GM18858 (cell line): ENCODE results near the gene TOPAZ1.

Source experiments
- ATAC-seq: cut with Tn5 transposase; IDR thresholded peaks from one replicate; pipeline ENCODE4 v1.9.1; 2021; ENCODE audit not compliant: unreplicated experiment

TOPAZ1 gene

DNA sequence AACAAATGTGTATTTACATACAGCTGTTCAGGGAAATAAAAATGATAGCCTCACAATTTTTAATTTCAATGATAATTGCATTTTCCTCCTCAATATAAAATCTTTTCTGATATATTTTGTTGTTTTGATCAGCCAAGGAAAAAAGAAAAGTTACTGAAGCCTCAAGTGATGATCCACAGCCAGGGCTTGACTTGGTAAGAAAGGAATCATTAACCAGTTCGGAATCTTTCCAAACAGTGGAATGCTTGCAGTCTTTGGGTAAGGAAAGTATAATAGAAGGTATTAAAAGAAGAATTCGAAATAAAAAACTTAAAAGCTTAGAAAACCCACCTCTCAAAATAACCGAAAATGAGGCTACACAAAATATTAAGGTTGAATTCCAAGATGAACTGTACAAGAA lies 1.0 kb downstream of the TOPAZ1 start:
- ATAC-seq, result no peak

DNA sequence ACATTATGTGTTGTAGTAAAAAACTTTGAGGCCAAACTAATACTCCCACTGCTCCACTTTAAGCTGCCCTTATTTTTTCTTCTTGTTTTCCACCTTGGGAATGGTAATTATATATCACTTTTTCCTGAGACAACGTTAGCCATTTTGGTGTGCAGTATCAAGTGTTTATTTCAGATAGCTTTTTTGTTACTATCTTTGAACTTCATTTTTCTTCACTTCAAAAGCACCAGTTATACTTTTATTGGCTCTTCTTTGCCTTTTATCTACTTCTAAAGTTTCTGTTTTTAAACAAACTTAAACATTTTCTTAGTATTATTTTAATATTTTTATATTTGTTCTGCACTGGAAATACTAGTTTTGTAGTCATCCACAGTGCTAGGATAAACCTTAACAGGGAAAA lies 6.5 kb downstream of the TOPAZ1 start:
- ATAC-seq, result no peak

DNA sequence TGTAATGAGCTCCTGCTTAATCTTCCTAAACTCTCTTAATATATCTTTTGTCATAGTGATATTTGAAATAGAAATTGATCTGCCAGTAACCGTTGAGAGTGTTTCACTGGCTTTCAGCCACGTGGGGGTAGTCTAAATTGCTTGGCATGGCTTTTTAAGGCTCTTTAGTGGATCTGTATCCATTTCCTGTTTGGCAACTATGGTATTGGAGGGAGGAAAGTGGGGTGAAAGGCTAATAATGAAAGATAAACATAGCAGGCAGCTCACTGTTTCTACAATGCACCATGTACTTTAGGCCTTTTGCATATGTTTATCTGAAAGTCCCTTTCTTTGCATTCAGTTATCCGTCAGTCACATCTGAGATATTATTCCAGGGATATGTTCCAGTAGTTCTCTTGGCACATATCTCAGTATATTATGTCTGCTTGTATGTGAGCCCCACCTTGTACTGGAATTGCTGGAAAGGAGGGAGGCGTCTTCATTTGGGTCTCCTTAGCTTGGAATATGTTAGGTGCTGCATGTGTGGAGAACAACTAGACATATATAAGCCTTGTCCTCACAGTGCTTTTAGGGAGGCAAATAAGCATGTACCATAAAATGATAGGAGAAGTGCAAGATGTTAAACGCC lies 10.8 kb downstream of the TOPAZ1 start:
- ATAC-seq, result no peak

DNA sequence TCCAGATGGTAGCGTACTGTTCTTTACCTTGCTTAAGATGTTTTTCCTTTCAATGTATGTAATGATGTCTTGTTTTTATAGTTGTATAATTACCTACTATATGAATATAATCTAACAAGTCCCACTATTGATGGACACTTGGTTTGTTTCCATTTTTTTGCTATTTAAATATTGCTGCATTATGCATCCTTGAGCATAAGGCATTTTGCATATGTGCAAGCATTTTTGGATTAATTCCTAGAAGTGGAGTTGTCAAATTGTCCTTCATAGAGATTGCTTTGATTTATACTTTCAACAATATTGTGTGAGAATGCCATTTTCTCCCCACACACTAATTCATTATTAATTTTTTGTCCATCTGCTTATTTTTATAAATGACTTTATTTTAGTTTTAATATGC lies 17.7 kb downstream of the TOPAZ1 start:
- ATAC-seq, result no peak

DNA sequence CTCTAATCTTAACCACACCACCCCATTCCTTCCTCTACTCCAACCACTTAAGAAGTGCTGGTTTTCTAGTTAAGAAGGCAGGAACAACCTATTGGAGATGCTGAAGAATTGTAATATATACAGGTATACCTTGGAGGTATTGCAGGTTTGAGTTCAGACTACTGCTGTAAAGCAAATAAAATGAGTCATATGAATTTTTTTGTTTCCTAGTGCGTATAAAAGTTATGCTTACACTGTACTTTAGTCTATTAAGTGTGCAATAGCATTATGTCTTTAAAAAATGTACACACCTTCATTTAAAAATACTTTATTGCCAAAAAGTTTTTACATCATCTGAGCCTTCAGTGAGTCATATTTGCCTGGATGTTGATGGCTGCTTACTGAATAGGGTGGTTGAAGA lies 22.5 kb downstream of the TOPAZ1 start:
- no peak for ATAC-seq

DNA sequence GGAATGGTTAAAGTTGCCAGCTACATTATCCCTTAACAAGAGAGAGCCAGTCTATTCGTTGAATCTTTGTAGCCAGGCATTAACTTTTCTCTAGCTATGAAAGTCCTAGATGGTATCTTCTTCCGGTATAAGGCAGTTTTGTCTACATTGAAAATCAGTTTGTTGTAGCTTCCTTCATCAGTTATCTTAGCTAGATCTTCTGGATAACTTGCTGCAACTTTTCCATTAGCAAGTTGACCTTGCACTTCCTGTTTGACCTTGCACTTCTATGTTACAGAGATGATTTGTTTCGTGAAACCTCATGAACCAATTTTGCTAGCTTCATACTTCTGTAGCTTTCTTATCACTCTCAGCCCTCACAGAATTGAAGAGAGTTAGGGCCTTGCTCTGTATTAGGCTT lies 24.1 kb downstream of the TOPAZ1 start:
- ATAC-seq, result no peak

DNA sequence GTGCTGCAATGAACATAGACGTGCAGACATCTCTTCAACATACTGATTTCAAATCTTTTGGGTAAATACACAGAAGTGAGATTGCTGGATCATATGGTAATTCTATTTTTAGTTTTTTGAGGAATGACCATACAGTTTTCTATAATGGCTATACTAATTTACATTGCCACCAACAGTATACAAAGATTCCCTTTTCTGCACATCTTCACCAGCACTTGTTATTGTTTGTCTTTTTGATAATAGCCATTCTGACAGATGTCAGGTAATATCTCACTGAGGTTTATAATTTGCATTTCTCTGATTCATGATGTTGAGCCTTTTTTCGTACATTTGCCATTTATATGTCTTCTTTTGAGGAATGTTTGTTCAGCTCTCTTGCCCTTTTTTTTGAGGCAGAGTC lies 30.5 kb downstream of the TOPAZ1 start:
- ATAC-seq, result no peak

DNA sequence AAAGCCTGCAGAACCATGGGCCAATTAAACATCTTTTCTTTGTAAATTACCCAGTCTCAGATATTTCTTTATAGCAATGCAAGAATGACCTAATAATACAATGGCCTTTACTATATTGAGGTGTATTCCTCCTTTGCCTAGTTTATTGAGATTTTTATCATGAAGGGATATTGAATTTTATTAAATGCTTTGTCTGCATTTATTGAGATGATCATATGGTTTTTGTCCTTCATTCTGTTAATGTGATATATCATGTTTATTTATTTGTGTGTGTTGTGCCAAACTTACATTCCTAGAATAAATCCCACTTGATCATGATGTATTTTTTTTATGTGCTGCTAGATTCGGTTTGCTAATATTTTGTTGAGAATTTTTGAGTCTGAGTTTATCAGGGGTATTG lies 36.2 kb downstream of the TOPAZ1 start:
- no peak for ATAC-seq

DNA sequence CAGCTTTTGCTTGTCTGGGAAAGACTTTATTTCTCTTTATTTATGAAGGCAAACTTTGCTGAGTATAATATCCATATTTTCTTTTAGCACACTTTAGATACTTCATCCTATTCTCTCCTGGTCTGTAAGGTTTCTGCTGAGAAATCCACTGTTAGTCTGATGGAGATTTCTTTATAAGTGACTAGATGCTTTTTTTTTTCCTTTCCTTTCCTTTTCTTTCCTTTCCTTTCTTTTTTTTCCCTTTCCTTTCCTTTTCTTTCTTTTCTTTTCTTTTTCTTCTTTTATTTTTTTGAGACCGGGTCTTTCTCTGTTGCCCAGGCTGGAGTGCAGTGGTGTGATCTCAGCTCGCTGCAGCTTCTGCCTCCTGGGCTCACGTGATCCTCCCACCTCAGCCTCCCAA lies 38.4 kb downstream of the TOPAZ1 start:
- no peak for ATAC-seq

DNA sequence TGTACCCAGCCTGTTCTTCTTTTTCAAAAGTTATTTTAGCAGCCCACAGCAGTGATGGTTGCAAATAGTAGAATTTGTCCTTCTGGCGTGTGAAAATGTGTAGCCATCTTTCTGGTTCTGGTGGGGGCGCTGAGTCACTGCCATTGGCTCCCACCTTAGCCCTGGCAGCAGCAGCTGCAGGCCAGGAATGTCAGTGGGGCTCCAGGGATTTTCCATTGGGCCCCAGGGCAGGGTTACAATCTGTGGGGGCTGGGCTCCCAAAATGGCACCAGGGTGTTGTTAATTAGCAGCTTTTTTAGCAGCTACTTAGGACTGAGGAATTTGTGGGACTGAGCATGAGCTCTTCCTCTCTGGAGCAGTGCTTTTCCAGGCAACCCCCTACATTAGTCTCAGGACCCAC lies 38.9 kb downstream of the TOPAZ1 start:
- ATAC-seq, result no peak

DNA sequence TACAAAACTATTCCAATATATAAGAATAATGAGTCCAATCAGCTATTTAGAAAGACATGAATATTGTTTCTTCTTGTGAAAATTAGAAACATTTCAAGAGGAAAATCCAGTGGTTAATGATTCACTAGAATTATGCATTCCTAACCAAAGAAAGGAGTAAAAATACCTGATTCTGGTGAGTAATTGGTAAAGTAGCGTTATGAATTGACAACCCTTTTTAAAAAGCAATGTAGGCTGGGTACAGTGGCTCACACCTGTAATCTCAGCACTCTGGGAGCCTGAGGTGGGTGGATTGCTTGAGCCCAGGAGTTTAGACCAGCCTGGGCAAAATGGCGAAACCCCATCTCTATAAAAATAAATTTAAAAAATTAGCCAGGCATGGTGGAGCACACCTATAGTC lies 43.3 kb downstream of the TOPAZ1 start:
- no peak for ATAC-seq

DNA sequence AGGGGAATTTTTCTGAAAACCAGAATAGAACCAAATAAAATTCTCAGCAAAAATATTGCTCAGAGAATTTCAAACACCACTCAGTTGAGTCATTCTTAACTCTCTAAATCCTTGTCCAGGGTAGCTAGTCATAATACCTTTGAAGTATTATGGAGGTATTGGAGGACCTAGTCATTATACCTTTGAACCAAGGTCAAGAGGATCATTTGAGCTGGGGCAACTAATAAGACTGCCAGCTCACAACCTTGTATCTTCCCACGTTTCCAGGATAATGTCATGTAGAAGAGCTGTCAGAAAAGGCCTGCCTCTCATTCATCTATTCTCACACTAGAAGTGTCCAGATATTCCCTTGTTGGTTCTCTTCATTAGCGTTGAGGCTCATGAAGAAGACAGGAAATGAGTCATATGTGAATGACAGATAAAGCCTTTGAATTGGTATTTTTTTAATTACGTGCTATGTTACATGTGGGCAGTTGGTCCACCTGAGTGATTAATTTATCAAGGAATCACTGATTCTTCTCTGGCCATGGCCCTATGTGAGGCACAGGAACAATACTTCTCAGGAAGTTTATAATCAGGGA lies 48.3 kb downstream of the TOPAZ1 start:
- no peak for ATAC-seq

DNA sequence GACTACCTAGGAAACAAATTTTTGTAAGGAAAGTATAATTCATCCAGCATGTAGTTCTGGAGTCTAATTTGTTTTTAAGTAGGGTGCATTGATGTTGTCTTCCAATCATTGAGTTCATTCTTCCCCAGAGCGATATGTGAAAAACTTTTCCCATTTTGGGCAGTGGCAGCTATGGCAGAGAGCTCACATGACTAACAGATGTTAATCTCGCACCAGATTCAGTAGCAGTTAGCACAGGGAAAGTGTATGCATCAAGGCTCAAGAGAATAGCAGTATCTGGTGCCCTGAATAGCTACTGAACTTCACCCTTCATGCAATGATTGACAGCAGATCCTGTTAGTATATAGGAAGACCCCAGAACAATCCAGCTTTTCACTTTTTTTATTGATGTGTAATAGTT lies 50.6 kb downstream of the TOPAZ1 start:
- no peak for ATAC-seq

DNA sequence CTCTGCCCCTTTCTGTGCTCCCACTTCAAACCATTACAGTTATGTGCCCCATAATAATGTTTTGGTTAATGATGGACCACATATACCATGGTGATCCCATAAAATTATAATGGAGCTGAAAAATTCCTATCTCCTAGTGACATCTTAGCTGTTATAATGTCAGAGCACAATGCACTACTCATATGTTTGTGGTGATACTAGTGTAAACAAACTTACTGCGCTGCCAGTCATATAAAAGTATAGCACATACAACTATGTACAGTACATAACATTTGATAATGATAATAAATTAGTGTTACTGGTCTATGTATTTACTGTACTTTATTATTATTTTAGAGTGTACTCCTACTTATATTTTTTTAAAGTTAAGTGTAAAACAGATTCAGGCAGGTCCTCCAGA lies 51.3 kb downstream of the TOPAZ1 start:
- no peak for ATAC-seq

DNA sequence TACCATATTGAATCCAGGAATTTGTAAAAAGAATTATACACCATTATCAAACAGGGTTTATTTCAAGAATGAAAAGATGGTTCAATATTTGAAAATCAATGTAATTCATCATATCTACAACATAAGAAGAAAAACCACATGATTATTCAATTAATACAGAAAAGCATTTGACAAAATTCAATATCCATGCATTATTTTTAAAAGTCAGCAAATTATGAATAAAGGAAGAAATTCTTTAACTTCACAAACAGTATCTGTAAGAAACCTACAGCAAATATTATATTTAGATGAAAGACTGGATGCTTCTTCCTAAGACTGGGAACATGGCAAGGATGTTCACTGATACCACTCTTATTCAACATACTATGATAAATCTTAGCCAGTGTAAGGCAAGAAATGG lies 55.6 kb downstream of the TOPAZ1 start:
- no peak for ATAC-seq

DNA sequence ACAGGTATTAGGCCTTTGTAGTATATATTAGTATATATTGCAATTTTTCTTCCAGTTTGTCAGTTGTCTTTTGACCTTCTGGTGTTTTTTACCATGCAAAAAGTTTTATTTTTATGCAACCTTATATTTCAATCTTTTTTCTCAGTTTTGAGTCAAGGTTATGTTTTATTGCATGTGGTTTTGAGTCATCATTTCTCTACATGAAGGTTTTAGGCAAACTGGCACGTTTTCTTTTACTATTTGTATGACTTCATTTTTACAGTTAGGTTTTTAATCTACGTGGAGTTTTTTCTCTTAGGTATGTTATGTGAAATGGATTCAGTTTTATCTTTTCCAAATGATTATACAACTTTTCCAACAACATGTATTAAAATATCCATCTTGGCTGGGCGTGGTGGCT lies 60.1 kb downstream of the TOPAZ1 start:
- no peak for ATAC-seq

DNA sequence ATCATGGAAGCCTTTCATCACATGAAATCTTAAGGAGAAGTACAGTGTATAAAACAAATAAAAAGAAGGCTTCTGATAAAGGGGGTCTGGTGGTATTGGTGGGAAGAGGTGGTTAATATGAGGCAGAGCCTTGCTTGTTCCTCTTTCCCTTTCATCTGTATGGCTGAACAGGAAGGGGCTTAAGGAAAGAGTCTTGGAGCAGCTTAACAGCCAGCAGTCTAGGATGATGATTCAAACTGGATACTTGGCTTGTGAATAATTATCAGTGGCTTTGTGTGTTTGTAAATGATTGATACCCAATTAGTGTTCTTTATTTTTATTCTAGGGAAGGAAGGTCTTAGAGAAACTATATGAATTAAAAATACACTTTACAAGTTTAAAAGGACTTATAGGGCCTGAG lies 67.8 kb downstream of the TOPAZ1 start:
- ATAC-seq, result no peak

DNA sequence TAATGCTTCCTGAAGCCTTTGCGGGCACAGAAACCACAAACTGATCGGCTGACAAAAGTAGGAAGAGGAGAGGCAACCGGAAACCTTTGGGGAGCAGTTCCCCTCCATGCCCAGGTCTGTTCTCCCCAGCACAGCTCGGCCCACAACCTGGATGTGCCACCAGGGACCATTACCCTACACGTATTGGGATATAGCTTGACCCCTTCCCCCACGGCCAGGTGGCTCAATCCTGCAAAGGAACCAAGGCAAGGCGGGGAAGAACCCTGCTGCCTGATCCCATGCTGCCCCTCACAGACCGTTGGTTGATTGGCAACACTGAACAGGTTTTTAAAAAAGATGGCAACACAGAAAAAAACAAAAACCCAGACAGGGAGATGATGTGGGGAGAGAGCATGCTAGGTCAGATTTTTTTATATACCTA lies 77.2 kb downstream of the TOPAZ1 start:
- ATAC-seq, result no peak

DNA sequence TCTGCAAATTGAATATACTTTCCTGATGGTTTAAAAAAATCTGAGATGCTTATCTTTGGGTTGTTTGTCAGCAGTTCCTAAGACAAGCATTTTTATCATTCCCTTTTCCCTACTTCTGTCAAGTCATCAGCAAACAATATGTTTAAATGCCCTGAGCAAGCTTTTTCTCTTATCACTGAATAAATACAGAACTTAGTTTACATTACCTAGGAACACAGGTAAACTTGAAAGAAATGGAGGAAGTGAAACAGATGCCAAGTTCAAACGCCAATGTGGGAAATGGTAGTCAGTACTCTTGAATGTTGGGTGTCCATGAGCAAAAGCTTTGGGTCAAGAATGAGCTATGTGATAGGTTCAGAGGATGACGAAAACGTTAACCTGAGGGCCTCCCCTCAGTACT lies 79.6 kb downstream of the TOPAZ1 start:
- no peak for ATAC-seq

DNA sequence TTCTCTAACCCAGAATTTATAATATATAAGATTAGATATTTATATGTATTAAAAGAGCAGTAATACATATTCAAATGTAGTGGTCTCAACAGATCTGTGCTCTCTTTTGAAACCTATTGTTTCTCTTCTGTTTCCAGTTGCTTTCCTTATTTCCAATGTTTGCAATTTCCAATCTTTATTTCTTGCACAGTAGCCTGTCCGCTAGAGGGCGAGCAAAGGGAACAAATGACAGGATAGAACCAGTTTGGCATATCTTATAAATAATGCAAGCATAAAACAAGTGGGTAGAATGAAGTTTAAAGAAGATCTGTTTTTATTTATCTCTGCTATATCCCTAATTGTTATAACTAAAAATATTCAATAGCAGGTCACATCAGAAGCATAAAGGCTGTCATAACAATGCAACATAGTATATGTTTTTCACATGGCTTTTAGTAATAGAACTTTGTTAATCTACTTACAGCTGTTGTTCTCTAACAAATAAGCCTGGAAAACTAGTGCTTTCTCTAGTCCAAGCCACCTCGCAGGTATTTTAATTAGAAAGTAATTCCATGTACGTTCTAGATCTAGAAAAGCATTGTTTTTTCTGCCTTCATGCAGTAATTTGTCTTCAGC lies 81.8 kb downstream of the TOPAZ1 start:
- no peak for ATAC-seq

DNA sequence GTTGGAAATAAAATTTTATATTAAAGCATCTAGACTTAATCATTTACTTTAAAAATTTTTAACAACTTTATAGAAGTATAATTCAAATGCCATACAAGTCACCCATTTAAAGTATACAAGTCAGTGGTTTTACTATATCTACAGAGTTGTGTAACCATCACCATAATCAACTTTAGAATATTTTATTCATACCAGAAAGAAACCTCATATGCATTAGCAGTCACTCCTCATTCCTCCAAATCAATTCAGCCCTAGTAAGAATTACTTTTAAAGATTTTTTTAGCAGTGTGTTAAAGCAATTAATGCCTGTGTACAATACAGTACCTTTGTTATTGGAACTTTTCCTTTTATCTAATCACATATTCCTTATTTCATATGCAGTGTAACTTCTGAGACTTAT lies 82.9 kb downstream of the TOPAZ1 start:
- no peak for ATAC-seq

DNA sequence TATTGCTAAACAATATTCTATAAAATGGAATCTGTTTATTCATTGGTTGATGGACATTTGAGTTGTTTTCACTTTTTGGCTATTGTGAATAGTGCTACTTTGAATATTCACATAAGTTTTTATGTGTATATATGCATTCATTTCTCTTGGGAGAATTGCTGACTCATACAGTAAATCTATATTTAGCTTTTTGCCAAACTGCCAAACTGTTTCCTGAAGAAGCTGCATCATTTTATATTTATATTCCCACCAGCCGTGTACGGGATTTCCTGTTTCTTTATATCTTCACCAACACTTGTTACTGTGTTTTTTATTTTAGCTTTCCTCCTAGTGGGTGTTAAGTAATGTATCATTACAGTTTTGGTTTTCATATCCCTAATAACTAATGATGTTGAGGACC lies 84.3 kb downstream of the TOPAZ1 start:
- ATAC-seq, result no peak

DNA sequence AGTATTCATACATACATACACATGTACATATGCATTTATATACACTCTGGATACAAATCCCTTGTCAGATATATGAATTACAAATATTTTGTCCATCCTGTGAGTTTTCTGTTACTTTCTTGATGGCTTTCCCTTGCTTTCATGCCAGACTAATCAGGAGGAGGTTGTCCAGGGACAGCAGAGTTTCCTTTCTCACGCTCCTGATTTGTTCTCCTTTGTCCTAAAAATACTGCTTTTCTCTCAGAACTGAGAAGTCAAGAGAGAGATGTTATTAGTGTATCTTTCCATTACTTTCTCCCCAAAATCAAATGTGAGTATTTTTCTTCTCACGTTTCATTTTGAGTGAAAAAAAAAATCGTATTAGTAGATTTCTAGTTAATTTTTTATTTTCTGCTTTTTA lies 84.8 kb downstream of the TOPAZ1 start:
- ATAC-seq, result no peak
